PC-3 (cell line): Measurements from ENCODE around the gene CERT1. TPM values are rescaled to one million over a fixed set of nuclear protein-coding genes. Genes with fewer than 3 reads are reported as not detected.
A peak's percentile ranks its signal among the peaks of the same experiment; 100 is the strongest.

Source experiments
- ATAC-seq: fragments of 200-7000 bp; cut with Tn5 transposase; 2 replicates; pipeline ENCODE4 v1.9.1; 2020; ENCODE audit warnings: mild to moderate bottlenecking, moderate library complexity
- BruUV-seq: library from RNA; stranded (reverse); fragments of 400-500 nt; replicated peaks from 2 replicates; lab custom pipeline; 2021; lab: Mats Ljungman, UMichigan
- CTCF ChIA-PET: fragments of 300-600 bp; sonication (Branson Sonifier 250); formaldehyde crosslinking; loops from one replicate; lab custom pipeline; 2022; ENCODE audit warnings: antibody characterized with exemption; lab: Charles Lee
- POLR2A ChIA-PET: fragments of 300-600 bp; sonication (Branson Sonifier 250); formaldehyde crosslinking; loops from one replicate; lab custom pipeline; 2022; ENCODE audit warnings: antibody characterized with exemption; ENCODE audit not compliant: unreplicated experiment; lab: Charles Lee
- DNase-seq: peaks from one replicate; pipeline ENCODE4 v3.0.0-alpha.2; 2015
- H2AFZ ChIP-seq: fragments of 300-600 bp; sonication (generic); 2 replicates; pipeline ENCODE4 v1.6.0; 2016; ENCODE audit warnings: antibody characterized with exemption, low read length
- H3F3A ChIP-seq: fragments of 300-600 bp; sonication (generic); one replicate; pipeline ENCODE4 v1.6.0; 2017; ENCODE audit warnings: antibody characterized with exemption, low read length, control low read depth, mild to moderate bottlenecking; ENCODE audit not compliant: unreplicated experiment
- H3K27ac ChIP-seq: fragments of 300-600 bp; sonication (generic); 2 replicates; pipeline ENCODE4 v1.5.1; 2016; ENCODE audit warnings: mild to moderate bottlenecking, low read length
- H3K27me3 ChIP-seq: fragments of 300-600 bp; sonication (generic); 2 replicates; pipeline ENCODE4 v1.6.1; 2016; ENCODE audit warnings: low read length, mixed read lengths
- H3K36me3 ChIP-seq: fragments of 300-600 bp; sonication (generic); 2 replicates; pipeline ENCODE4 v1.6.1; 2016; ENCODE audit warnings: low read depth, mixed run types, low read length, mixed read lengths
- H3K4me1 ChIP-seq: fragments of 300-600 bp; sonication (generic); 2 replicates; pipeline ENCODE4 v1.5.1; 2016; ENCODE audit warnings: low read length; ENCODE audit not compliant: insufficient read depth
- H3K4me2 ChIP-seq: fragments of 300-600 bp; sonication (generic); 2 replicates; pipeline ENCODE4 v1.6.0; 2016; ENCODE audit warnings: low read length
- H3K4me3 ChIP-seq: fragments of 300-600 bp; sonication (generic); 2 replicates; pipeline ENCODE4 v1.5.1; 2016; ENCODE audit warnings: mild to moderate bottlenecking, low read length, mixed read lengths
- H3K79me2 ChIP-seq: fragments of 300-600 bp; sonication (generic); 2 replicates; pipeline ENCODE4 v1.6.1; 2017; ENCODE audit warnings: low read length, mixed read lengths
- H3K9ac ChIP-seq: fragments of 300-600 bp; sonication (generic); 2 replicates; pipeline ENCODE4 v1.6.0; 2016; ENCODE audit warnings: mild to moderate bottlenecking, low read length
- H3K9me2 ChIP-seq: fragments of 300-600 bp; sonication (generic); replicated peaks from 2 replicates; pipeline ENCODE4 v1.6.1; 2016; ENCODE audit warnings: mixed run types, low read length, mixed read lengths
- H3K9me3 ChIP-seq: fragments of 300-600 bp; sonication (generic); 2 replicates; pipeline ENCODE4 v1.6.1; 2016; ENCODE audit warnings: low read length, mixed read lengths
- H4K20me1 ChIP-seq: fragments of 300-600 bp; sonication (generic); 2 replicates; pipeline ENCODE4 v1.6.1; 2016; ENCODE audit warnings: low read length, mixed read lengths
- CTCF ChIP-seq: fragments of 300-600 bp; sonication (generic); conservative IDR thresholded peaks from 2 replicates; pipeline ENCODE4 v1.5.1; 2017; ENCODE audit warnings: antibody characterized with exemption, low read depth, mild to moderate bottlenecking, low read length
- EZH2 ChIP-seq: fragments of 300-600 bp; sonication (generic); IDR thresholded peaks from one replicate; pipeline ENCODE4 v1.6.1; 2017; ENCODE audit warnings: antibody characterized with exemption, mild to moderate bottlenecking, low read length; ENCODE audit not compliant: unreplicated experiment
- EZH2phosphoT487 ChIP-seq: fragments of 300-600 bp; sonication (generic); IDR thresholded peaks from 2 replicates; pipeline ENCODE4 v1.6.1; 2018; ENCODE audit warnings: mild to moderate bottlenecking, antibody characterized with exemption, low read length, borderline replicate concordance
- intact Hi-C: fragments of 100-400 bp; cut with micrococcal nuclease; formaldehyde crosslinking; loops from 2 replicates; pipeline ENCODE4 v1.9.0; 2023
- total RNA-seq: library from RNA; depleted of rRNA; stranded (reverse); fragments of >200 nt; gene quantifications from 2 replicates; pipeline ENCODE4 v1.2.3, GENCODE V29; 2014

CERT1 gene
- total RNA-seq, 1 experiment from 2014 or later: 5.6 TPM

GRCh38 chr5:75484605-75485004, 26.8 kb downstream of the CERT1 start:
- Histone ChIP-seq H3K36me3 (no peaks in the 10 kb centered on the region), H3K9me2 (no peaks in the 10 kb centered on the region), H3F3A (no peaks in the 10 kb centered on the region), H4K20me1 (no peaks in the 10 kb centered on the region), H3K79me2 (peaks cover 58% of the 10 kb centered on the region), H3K9me3 (no peaks in the 10 kb centered on the region), H3K27ac (no peak overlapping the region), H3K9ac (no peak overlapping the region), H3K27me3 (no peaks in the 10 kb centered on the region), H3K4me3 (no peak overlapping the region), H3K4me2 (no peak overlapping the region), H3K4me1 (peaks cover 4% of the 10 kb centered on the region; the same call in 1 of the 2 replicates), H2AFZ (no peak overlapping the region)
- ATAC-seq (no peak), DNase-seq (no peak)
- intact Hi-C loops: no loop called here
- POLR2A ChIA-PET: no interaction called here
- CTCF ChIA-PET: no interaction called here
- BruUV-seq: no TSS peak
- TF ChIP-seq CTCF (no peak), EZH2phosphoT487 (no peak), EZH2 (no peak)

GRCh38 chr5:75482482-75482881, 28.9 kb downstream of the CERT1 start:
- ATAC-seq (no peak; the same call in 1 of the 2 replicates), DNase-seq (peak; percentile 36)
- Histone ChIP-seq H3K9ac (no peak overlapping the region), H4K20me1 (no peaks in the 10 kb centered on the region), H3K27me3 (no peaks in the 10 kb centered on the region), H3K79me2 (peaks cover 51% of the 10 kb centered on the region), H3F3A (no peaks in the 10 kb centered on the region), H3K9me3 (no peaks in the 10 kb centered on the region), H2AFZ (no peak overlapping the region), H3K27ac (no peak overlapping the region), H3K36me3 (no peaks in the 10 kb centered on the region), H3K9me2 (no peaks in the 10 kb centered on the region), H3K4me1 (peaks cover 4% of the 10 kb centered on the region; the same call in 1 of the 2 replicates), H3K4me3 (no peak overlapping the region), H3K4me2 (no peak overlapping the region)
- ChIA-PET POLR2A (no interaction called here), CTCF (no interaction called here)
- intact Hi-C loops: no loop called here
- BruUV-seq: no TSS peak
- TF ChIP-seq EZH2phosphoT487: no peak
- TF ChIP-seq EZH2: no peak
- TF ChIP-seq CTCF: no peak

DNA sequence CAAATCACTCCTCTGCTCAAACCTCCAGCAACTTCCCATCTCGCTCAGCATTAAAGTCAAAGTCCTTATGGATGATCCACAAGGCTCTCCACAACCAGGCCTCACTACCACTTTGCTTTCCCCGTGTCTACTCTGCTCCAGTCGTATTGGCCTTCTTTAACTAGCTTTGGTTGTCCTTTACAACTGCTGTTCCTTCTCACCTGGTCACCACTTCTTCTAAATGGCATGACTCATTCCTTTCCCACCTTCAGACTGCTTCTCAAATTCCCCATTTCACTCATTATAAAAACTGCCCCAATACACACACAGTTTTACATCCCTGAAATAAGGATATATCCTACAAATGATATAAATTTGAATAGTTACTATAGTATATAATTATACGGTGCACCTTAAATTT, 30.4 kb downstream of the CERT1 start:
- Histone ChIP-seq H3K36me3 (no peaks in the 10 kb centered on the region), H3K4me3 (no peak overlapping the region), H3K9ac (no peak overlapping the region), H3F3A (no peaks in the 10 kb centered on the region), H2AFZ (no peak overlapping the region), H3K4me2 (no peak overlapping the region), H3K79me2 (peaks cover 50% of the 10 kb centered on the region), H4K20me1 (no peaks in the 10 kb centered on the region), H3K27me3 (no peaks in the 10 kb centered on the region), H3K9me3 (no peaks in the 10 kb centered on the region), H3K4me1 (peaks cover 4% of the 10 kb centered on the region; the same call in 1 of the 2 replicates), H3K9me2 (no peaks in the 10 kb centered on the region), H3K27ac (no peak overlapping the region)
- ATAC-seq: no peak
- intact Hi-C loops: no loop called here
- TF ChIP-seq CTCF (no peak), EZH2phosphoT487 (no peak), EZH2 (no peak)
- no TSS peak for BruUV-seq
- POLR2A ChIA-PET: no interaction called here
- no peak for DNase-seq
- CTCF ChIA-PET: no interaction called here
